ENCODE data around the gene OR4C6. TPM values are rescaled to one million over a fixed set of nuclear protein-coding genes. Genes with fewer than 3 reads are reported as not detected.

The OR4C6 gene
- not detected in 2 replicates for total RNA-seq

GRCh38 chr11:55661901-55662300, at the start of gene OR4C6:
OR4C6 (plus strand) TSS chr11:55662201; CDS start chr11:55665167, 2,966 bp downstream.
- intact Hi-C loops (cut with micrococcal nuclease) = no loop called here

- intact Hi-C loops (cut with micrococcal nuclease) = no loop called here
These were observed 37.5 kb upstream of the OR4C6 start for GRCh38 chr11:55624531-55624930.

- intact Hi-C loops (cut with micrococcal nuclease) = no loop called here
These were observed 27.2 kb upstream of the OR4C6 start, which contains the start of gene OR4P4 for GRCh38 chr11:55634813-55635212. OR4P4 (plus strand) TSS chr11:55635113.

GRCh38 chr11:55648027-55648426, 14.0 kb upstream of the OR4C6 start, which contains the start of gene OR4S2:
OR4S2 (plus strand) TSS chr11:55648327; CDS start chr11:55650904, 2,577 bp downstream.
- intact Hi-C loops (cut with micrococcal nuclease) = no loop called here

- intact Hi-C loops (cut with micrococcal nuclease) = no loop called here
These were observed 9.4 kb upstream of the OR4C6 start for GRCh38 chr11:55652560-55652959.

- intact Hi-C loops (cut with micrococcal nuclease) = no loop called here
These were observed 6.9 kb upstream of the OR4C6 start for GRCh38 chr11:55655096-55655495.

GRCh38 chr11:55658031-55658573, 3.9 kb upstream of the OR4C6 start:
- intact Hi-C loops (cut with micrococcal nuclease) = no loop called here

GRCh38 chr11:55658608-55659007, 3.4 kb upstream of the OR4C6 start:
- intact Hi-C loops (cut with micrococcal nuclease) = no loop called here

- intact Hi-C loops (cut with micrococcal nuclease) = no loop called here
These were observed 7.4 kb downstream of the OR4C6 start for GRCh38 chr11:55669376-55669775.

GRCh38 chr11:55673860-55674259, 11.9 kb downstream of the OR4C6 start:
- intact Hi-C loops (cut with micrococcal nuclease) = no loop called here

- intact Hi-C loops (cut with micrococcal nuclease) = no loop called here
These were observed 35.8 kb downstream of the OR4C6 start for GRCh38 chr11:55697817-55698216.

GRCh38 chr11:55701429-55701828, 39.4 kb downstream of the OR4C6 start:
- intact Hi-C loops (cut with micrococcal nuclease) = no loop called here

- intact Hi-C loops (cut with micrococcal nuclease) = no loop called here
These were observed 45.0 kb downstream of the OR4C6 start for GRCh38 chr11:55707029-55707428.

GRCh38 chr11:55714982-55715888, 53.2 kb downstream of the OR4C6 start:
- intact Hi-C loops (cut with micrococcal nuclease) = no loop called here

Other genes starting within 250 kb of the OR4C6 start
- not detected in 2 replicates for gene OR4C15, start 107.7 kb upstream of the OR4C6 start, total RNA-seq
- not detected in 2 replicates for gene OR4C16, start 90.1 kb upstream of the OR4C6 start, total RNA-seq
- gene OR4C11, start 54.6 kb upstream of the OR4C6 start, total RNA-seq = not detected in 2 replicates
- gene OR4P4, start 27.1 kb upstream of the OR4C6 start, total RNA-seq = not detected in 2 replicates
- gene OR4S2, start 13.9 kb upstream of the OR4C6 start, total RNA-seq = not detected in 2 replicates
- not detected in 2 replicates for gene OR5D13, start 111.2 kb downstream of the OR4C6 start, total RNA-seq
- gene OR5D14, start 133.4 kb downstream of the OR4C6 start, total RNA-seq = not detected in 2 replicates
- not detected in 2 replicates for gene OR5L1, start 149.2 kb downstream of the OR4C6 start, total RNA-seq
- gene OR5D18, start 157.4 kb downstream of the OR4C6 start, total RNA-seq = not detected in 2 replicates
- gene OR5L2, start 165.0 kb downstream of the OR4C6 start, total RNA-seq = not detected in 2 replicates
- gene OR5D16, start 176.6 kb downstream of the OR4C6 start, total RNA-seq = not detected in 2 replicates
- gene TRIM51, start 221.1 kb downstream of the OR4C6 start, total RNA-seq = not detected in 2 replicates

Data from T-helper 2 cell treated with Interferon-gamma antibody and Interleukin-4, amounts not matched to agents 100 ng/mL and 5 ng/mL, for 36 hours (primary cell).